Measurements from ENCODE around the gene MAFG.

MAFG gene

DNA sequence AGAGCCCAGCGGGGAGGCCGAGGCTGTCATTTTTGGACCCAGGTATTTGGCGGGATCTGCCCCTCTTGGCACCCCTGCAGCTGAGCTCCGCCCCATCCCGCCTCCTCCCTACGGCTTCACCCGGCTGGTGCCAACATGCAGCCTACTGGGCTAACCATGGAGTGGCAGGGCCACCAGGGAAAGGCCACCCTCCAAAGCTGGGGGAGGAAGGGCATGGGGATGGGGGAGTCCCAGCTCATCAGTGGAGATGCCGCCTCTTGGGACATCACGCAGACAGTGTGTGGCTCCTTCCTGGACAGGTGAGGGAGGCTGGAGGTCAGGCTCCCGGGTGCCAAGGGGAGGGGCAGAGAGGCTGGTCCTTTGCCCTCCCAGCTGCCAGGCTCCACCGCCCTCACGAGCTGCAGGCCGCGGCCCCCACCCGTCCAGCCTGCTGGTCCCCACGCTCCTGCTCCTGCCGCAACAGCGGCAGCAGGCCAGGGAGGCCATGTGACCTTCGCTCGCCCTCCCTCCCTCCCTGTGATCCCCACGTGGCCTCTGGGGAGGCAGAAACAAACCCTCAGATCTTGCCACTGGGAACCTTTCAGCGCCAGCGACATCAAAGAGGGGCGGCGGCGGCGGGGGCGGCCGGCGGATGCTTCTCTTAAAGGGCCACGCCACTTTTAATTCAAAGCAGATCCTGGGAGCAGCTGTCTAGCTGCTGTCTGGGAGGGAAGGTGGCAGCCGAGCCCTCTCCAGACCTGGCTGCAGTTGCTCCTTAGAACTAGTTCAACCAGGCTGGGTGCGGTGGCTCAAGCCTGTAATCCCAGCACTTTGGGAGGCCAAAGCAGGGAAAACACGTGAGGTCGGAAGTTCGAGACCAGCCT, 40.2 kb upstream of the MAFG start:
- Histone ChIP-seq H3K9ac (ENCODE audit: low read depth, low read length, poor library complexity, severe bottlenecking) (peak overlapping the region; percentile 62), H3K4me3 (ENCODE audit: low read length, poor library complexity, severe bottlenecking) (peak overlapping the region; percentile 56), H3K4me2 (ENCODE audit: low read depth, low read length, poor library complexity, severe bottlenecking) (peak overlapping the region; percentile 70), H3K36me3 (ENCODE audit: insufficient read depth, low read length) (no peaks in the 10 kb centered on the region), H2AFZ (ENCODE audit: low read length) (peak overlapping the region; percentile 70), H3K79me2 (ENCODE audit: insufficient read depth, low read length) (no peaks in the 10 kb centered on the region), H4K20me1 (ENCODE audit: insufficient read depth, low read length, poor library complexity, severe bottlenecking) (no peaks in the 10 kb centered on the region), H3K27me3 (ENCODE audit: insufficient read depth, low read length, poor library complexity, severe bottlenecking) (no peaks in the 10 kb centered on the region), H3F3A (ENCODE audit: low read depth) (peaks cover 6% of the 10 kb centered on the region; the same call in 1 of the 2 replicates), H3K4me1 (ENCODE audit: insufficient read depth, low read length, poor library complexity, severe bottlenecking) (peaks cover 17% of the 10 kb centered on the region), H3K9me3 (ENCODE audit: insufficient read depth, low read depth, low read length) (no peaks in the 10 kb centered on the region), H3K9me2 (replicated peaks; ENCODE audit: low read depth, low read length) (no peaks in the 10 kb centered on the region)
- TF ChIP-seq, protein P1, sequence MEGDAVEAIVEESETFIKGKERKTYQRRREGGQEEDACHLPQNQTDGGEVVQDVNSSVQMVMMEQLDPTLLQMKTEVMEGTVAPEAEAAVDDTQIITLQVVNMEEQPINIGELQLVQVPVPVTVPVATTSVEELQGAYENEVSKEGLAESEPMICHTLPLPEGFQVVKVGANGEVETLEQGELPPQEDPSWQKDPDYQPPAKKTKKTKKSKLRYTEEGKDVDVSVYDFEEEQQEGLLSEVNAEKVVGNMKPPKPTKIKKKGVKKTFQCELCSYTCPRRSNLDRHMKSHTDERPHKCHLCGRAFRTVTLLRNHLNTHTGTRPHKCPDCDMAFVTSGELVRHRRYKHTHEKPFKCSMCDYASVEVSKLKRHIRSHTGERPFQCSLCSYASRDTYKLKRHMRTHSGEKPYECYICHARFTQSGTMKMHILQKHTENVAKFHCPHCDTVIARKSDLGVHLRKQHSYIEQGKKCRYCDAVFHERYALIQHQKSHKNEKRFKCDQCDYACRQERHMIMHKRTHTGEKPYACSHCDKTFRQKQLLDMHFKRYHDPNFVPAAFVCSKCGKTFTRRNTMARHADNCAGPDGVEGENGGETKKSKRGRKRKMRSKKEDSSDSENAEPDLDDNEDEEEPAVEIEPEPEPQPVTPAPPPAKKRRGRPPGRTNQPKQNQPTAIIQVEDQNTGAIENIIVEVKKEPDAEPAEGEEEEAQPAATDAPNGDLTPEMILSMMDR (conservative IDR thresholded peaks at IDR 0.05; ENCODE audit: low read length), result no peak
- no peak for TF ChIP-seq EZH2phosphoT487 (IDR thresholded peaks at IDR 0.05; ENCODE audit: borderline replicate concordance)

DNA sequence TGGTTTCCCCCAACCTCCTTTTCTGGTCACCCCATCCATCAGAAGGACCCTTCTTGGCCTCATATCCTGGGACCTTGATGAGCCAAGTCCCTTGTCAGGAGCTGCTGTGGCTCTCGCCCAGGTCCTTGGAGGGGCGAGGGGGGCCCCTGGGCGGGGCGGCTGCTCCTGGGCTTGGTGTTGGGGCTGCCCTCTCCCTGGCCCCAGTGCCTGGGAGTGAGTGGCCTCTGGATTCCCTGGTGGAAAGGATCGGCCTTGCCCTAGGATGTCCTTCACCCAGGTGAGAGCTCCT, 39.7 kb upstream of the MAFG start:
- Histone ChIP-seq H3K4me1 (ENCODE audit: insufficient read depth, low read length, poor library complexity, severe bottlenecking) (peaks cover 17% of the 10 kb centered on the region), H3K4me3 (ENCODE audit: low read length, poor library complexity, severe bottlenecking) (peak overlapping the region; percentile 56), H3K4me2 (ENCODE audit: low read depth, low read length, poor library complexity, severe bottlenecking) (peak overlapping the region; percentile 70), H2AFZ (ENCODE audit: low read length) (no peak overlapping the region), H4K20me1 (ENCODE audit: insufficient read depth, low read length, poor library complexity, severe bottlenecking) (no peaks in the 10 kb centered on the region), H3K9me2 (replicated peaks; ENCODE audit: low read depth, low read length) (no peaks in the 10 kb centered on the region), H3K9me3 (ENCODE audit: insufficient read depth, low read depth, low read length) (no peaks in the 10 kb centered on the region), H3K36me3 (ENCODE audit: insufficient read depth, low read length) (no peaks in the 10 kb centered on the region), H3K79me2 (ENCODE audit: insufficient read depth, low read length) (no peaks in the 10 kb centered on the region), H3K27me3 (ENCODE audit: insufficient read depth, low read length, poor library complexity, severe bottlenecking) (no peaks in the 10 kb centered on the region), H3K9ac (ENCODE audit: low read depth, low read length, poor library complexity, severe bottlenecking) (peak overlapping the region; percentile 62), H3F3A (ENCODE audit: low read depth) (peaks cover 6% of the 10 kb centered on the region; the same call in 1 of the 2 replicates)
- no peak for TF ChIP-seq EZH2phosphoT487 (IDR thresholded peaks at IDR 0.05; ENCODE audit: borderline replicate concordance)
- TF ChIP-seq, protein P1 (conservative IDR thresholded peaks at IDR 0.05; ENCODE audit: low read length), result no peak

DNA sequence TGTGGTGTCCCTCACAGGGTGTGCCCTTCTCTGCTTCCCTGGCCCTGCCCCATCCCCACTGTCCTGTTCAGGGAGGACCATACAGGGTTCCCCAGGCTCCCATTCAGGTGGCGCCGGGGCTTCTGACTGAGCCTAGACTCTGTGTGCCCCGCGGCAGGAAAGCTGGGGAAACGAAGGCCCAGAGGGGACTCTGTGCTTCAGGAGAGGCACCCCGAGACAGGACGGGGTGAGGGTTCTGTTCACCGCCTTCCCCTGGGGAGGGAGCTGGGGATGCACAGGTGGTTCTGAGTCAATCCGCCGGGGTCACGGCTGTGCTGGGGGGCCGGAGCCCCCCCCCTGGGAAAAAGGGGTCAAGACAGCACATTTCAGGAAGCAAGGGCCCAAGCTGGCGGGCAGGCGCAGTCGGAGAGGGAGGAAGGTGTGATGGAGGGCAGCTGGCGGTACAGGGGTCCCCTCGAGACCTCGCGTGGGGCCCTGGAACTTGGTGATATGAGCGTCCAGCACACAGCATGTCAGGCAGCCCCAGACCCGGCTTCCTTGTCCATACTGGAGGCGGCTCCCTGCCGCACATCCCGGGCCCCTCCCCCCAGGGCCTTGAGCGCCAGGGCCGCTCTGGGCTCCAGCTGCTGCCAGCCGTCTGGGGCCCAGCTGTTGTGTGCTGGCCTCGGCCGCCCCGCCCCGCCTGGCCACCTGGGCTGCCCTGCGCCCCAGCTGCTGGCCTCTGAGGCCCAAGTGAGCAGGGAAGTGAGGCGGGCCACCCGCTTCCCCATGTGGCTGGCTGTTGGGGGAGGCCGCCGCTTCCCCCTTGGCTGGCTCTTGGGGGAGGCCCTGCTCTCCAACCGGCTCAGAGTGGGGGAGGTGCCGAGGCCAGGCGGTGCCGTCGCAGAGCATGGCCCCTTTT, 39.1 kb upstream of the MAFG start:
- Histone ChIP-seq H4K20me1 (ENCODE audit: insufficient read depth, low read length, poor library complexity, severe bottlenecking) (no peaks in the 10 kb centered on the region), H3K9me2 (replicated peaks; ENCODE audit: low read depth, low read length) (no peaks in the 10 kb centered on the region), H2AFZ (ENCODE audit: low read length) (no peak overlapping the region), H3K27me3 (ENCODE audit: insufficient read depth, low read length, poor library complexity, severe bottlenecking) (no peaks in the 10 kb centered on the region), H3K4me3 (ENCODE audit: low read length, poor library complexity, severe bottlenecking) (no peak overlapping the region), H3K36me3 (ENCODE audit: insufficient read depth, low read length) (no peaks in the 10 kb centered on the region), H3K9me3 (ENCODE audit: insufficient read depth, low read depth, low read length) (no peaks in the 10 kb centered on the region), H3K79me2 (ENCODE audit: insufficient read depth, low read length) (no peaks in the 10 kb centered on the region), H3K9ac (ENCODE audit: low read depth, low read length, poor library complexity, severe bottlenecking) (no peak overlapping the region), H3K4me2 (ENCODE audit: low read depth, low read length, poor library complexity, severe bottlenecking) (no peak overlapping the region), H3F3A (ENCODE audit: low read depth) (peaks cover 6% of the 10 kb centered on the region; the same call in 1 of the 2 replicates), H3K4me1 (ENCODE audit: insufficient read depth, low read length, poor library complexity, severe bottlenecking) (peaks cover 17% of the 10 kb centered on the region)
- TF ChIP-seq EZH2phosphoT487 (IDR thresholded peaks at IDR 0.05; ENCODE audit: borderline replicate concordance), result no peak
- TF ChIP-seq, protein P1 (conservative IDR thresholded peaks at IDR 0.05; ENCODE audit: low read length), result no peak
